ENCODE measurements around the gene CCDC106. TPM values are rescaled to one million over a fixed set of nuclear protein-coding genes. Genes with fewer than 3 reads are reported as not detected.

The CCDC106 gene
- polyA plus RNA-seq, 1 donor (not counting 4 experiments of a cell fraction or from before 2014, with no cell fraction given) = 3.1 TPM

GRCh38 chr19:55614711-55615542 is 33.1 kb upstream of the CCDC106 start:
- peaks cover 22% of the 10 kb centered on the region for H3K79me2 ChIP-seq (ENCODE audit: control insufficient read depth, insufficient read depth, low read length)
- TF ChIP-seq CTCF (optimal IDR thresholded peaks at IDR 0.05 in 1 of 3, IDR thresholded peaks at IDR 0.05 in 1 of 3, conservative IDR thresholded peaks at IDR 0.05 in 1 of 3; ENCODE audit: extremely low read depth in 1 of 3, insufficient read depth in 2 of 3, low read length in 3 of 3) (no peak), EZH2 (IDR thresholded peaks at IDR 0.05; ENCODE audit: low read length) (no peak)
- no peak overlapping the region for H3K4me3 ChIP-seq (ENCODE audit: control insufficient read depth in 2 of 3, extremely low read depth in 1 of 3, insufficient read depth in 2 of 3, low read depth in 1 of 3, low read length in 3 of 3)
- no peaks in the 10 kb centered on the region for H3K27me3 ChIP-seq (ENCODE audit: control insufficient read depth, extremely low read depth, insufficient read depth, low read length)
- H3K4me1 ChIP-seq (ENCODE audit: control insufficient read depth, extremely low read depth, insufficient read depth, low read length) = no peaks in the 10 kb centered on the region
- H3K9me3 ChIP-seq (ENCODE audit: control insufficient read depth, low read depth, low read length) = no peaks in the 10 kb centered on the region
- H3K9me1 ChIP-seq (ENCODE audit: control insufficient read depth, extremely low read depth, insufficient read depth, low read length) = no peaks in the 10 kb centered on the region
- H3K36me3 ChIP-seq (ENCODE audit: control insufficient read depth in 2 of 2, extremely low read depth in 1 of 2, insufficient read depth in 2 of 2, low read length in 2 of 2) = peaks cover 9 to 11% of the 10 kb centered on the region in 2 experiments
- no peak overlapping the region for H3K9ac ChIP-seq (ENCODE audit: control insufficient read depth, extremely low read depth, insufficient read depth, low read length)
- no peak overlapping the region for H3K4me2 ChIP-seq (ENCODE audit: control insufficient read depth, extremely low read depth, insufficient read depth, low read depth, low read length)
- H2AFZ ChIP-seq (ENCODE audit: control insufficient read depth, low read length) = no peak overlapping the region
- no peak overlapping the region for H3K27ac ChIP-seq (ENCODE audit: control insufficient read depth, insufficient read depth, low read length)
- dilution Hi-C loops (cut with MboI; ENCODE audit: extremely low pct_ligation_motif_present, low sequenced_read_pairs) = no loop called here
- FAIRE-seq = no peak
- no peaks in the 10 kb centered on the region for H4K20me1 ChIP-seq (ENCODE audit: control insufficient read depth, extremely low read depth, insufficient read depth, low read length)
- DNase-seq (ENCODE audit: low read depth, low spot score) = no peak

DNA sequence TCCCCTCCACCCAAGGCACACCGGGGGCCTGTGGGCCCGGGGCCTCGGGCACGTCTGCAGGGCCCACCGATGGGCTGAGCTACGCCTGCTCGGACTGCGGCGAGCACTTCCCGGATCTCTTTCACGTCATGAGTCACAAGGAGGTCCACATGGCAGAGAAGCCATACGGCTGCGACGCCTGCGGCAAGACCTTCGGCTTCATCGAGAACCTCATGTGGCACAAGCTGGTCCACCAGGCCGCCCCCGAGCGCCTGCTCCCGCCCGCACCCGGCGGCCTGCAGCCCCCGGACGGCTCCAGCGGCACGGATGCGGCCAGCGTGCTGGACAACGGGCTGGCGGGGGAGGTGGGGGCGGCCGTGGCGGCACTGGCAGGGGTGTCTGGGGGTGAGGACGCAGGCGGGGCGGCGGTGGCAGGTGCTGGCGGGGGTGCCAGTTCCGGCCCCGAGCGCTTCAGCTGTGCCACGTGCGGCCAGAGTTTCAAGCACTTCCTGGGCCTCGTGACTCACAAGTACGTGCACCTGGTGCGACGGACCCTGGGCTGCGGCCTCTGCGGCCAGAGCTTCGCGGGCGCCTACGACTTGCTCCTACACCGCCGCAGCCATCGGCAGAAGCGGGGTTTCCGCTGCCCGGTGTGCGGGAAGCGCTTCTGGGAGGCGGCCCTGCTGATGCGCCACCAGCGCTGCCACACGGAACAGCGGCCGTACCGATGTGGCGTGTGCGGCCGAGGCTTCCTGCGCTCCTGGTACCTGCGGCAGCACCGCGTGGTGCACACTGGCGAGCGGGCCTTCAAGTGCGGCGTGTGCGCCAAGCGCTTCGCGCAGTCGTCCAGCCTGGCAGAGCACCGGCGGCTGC is 32.2 kb upstream of the CCDC106 start:
- Histone ChIP-seq H3K27ac (ENCODE audit: control insufficient read depth, insufficient read depth, low read length) (no peak overlapping the region), H3K79me2 (ENCODE audit: control insufficient read depth, insufficient read depth, low read length) (peaks cover 15% of the 10 kb centered on the region), H4K20me1 (ENCODE audit: control insufficient read depth, extremely low read depth, insufficient read depth, low read length) (peaks cover 3% of the 10 kb centered on the region), H3K36me3 (ENCODE audit: control insufficient read depth in 2 of 2, extremely low read depth in 1 of 2, insufficient read depth in 2 of 2, low read length in 2 of 2) (peaks cover 5 to 9% of the 10 kb centered on the region in 2 experiments), H3K9ac (ENCODE audit: control insufficient read depth, extremely low read depth, insufficient read depth, low read length) (no peak overlapping the region), H3K4me3 (ENCODE audit: control insufficient read depth in 2 of 3, extremely low read depth in 1 of 3, insufficient read depth in 2 of 3, low read depth in 1 of 3, low read length in 3 of 3) (no peak overlapping the region), H3K27me3 (ENCODE audit: control insufficient read depth, extremely low read depth, insufficient read depth, low read length) (no peaks in the 10 kb centered on the region), H3K4me2 (ENCODE audit: control insufficient read depth, extremely low read depth, insufficient read depth, low read depth, low read length) (no peak overlapping the region), H3K9me3 (ENCODE audit: control insufficient read depth, low read depth, low read length) (no peaks in the 10 kb centered on the region), H3K4me1 (ENCODE audit: control insufficient read depth, extremely low read depth, insufficient read depth, low read length) (no peaks in the 10 kb centered on the region), H2AFZ (ENCODE audit: control insufficient read depth, low read length) (no peak overlapping the region), H3K9me1 (ENCODE audit: control insufficient read depth, extremely low read depth, insufficient read depth, low read length) (no peaks in the 10 kb centered on the region)
- dilution Hi-C loops (cut with MboI; ENCODE audit: extremely low pct_ligation_motif_present, low sequenced_read_pairs) = no loop called here
- FAIRE-seq = no peak
- DNase-seq (ENCODE audit: low read depth, low spot score) = no peak
- TF ChIP-seq CTCF (optimal IDR thresholded peaks at IDR 0.05 in 1 of 3, IDR thresholded peaks at IDR 0.05 in 1 of 3, conservative IDR thresholded peaks at IDR 0.05 in 1 of 3; ENCODE audit: extremely low read depth in 1 of 3, insufficient read depth in 2 of 3, low read length in 3 of 3) = no peak
- TF ChIP-seq EZH2 (IDR thresholded peaks at IDR 0.05; ENCODE audit: low read length) = no peak

All from keratinocyte (primary cell).